Stimulated activated CD4-positive, alpha-beta T cell treated with anti-CD3 and anti-CD28 coated beads, Interleukin-4, amount 100 ng/mL, for 1 hour (primary cell): ENCODE results near the gene C5.
"Not testable (repeated sequence)": the region's sequence is repeated elsewhere in the genome, so short reads cannot be mapped to it uniquely, and the experiment has no call there.

ENCODE experiments used
- DNase-seq: peaks from one replicate; pipeline ENCODE4 v3.0.0-alpha.2; 2020

Gene C5

GRCh38 chr9:121050128-121050988 lies at the start of gene C5:
TSS of gene C5 (minus strand) at chr9:121050275. CDS start at chr9:121050246, 29 bp downstream.
- DNase-seq: no peak

GRCh38 chr9:121098567-121099198 lies 48.6 kb upstream of the C5 start:
- DNase-seq: no peak

- DNase-seq: no peak
Measured at GRCh38 chr9:121095057-121095456, 45.0 kb upstream of the C5 start.

GRCh38 chr9:121090743-121091142 lies 40.7 kb upstream of the C5 start:
- DNase-seq: not testable (repeated sequence)

- no peak for DNase-seq
Measured at GRCh38 chr9:121088576-121088975, 38.5 kb upstream of the C5 start.

GRCh38 chr9:121085661-121086060 lies 35.6 kb upstream of the C5 start:
- no peak for DNase-seq

GRCh38 chr9:121082075-121082474 lies 32.0 kb upstream of the C5 start:
- no peak for DNase-seq

- DNase-seq: no peak
Measured at GRCh38 chr9:121075251-121076036, 25.4 kb upstream of the C5 start.

- peak; percentile 92 for DNase-seq
Measured at GRCh38 chr9:121074370-121075250, 24.5 kb upstream of the C5 start, which contains the start of gene CNTRL. TSS of gene CNTRL (plus strand) at chr9:121074955. CDS start at chr9:121088327, 13,372 bp downstream.

GRCh38 chr9:121073038-121073437 lies 23.0 kb upstream of the C5 start:
- no peak for DNase-seq

GRCh38 chr9:121071756-121072421 lies 21.8 kb upstream of the C5 start:
- no peak for DNase-seq

GRCh38 chr9:121071370-121071755 lies 21.3 kb upstream of the C5 start:
- DNase-seq: no peak

- no peak for DNase-seq
Measured at GRCh38 chr9:121069396-121069795, 19.3 kb upstream of the C5 start.

GRCh38 chr9:121067640-121068039 lies 17.6 kb upstream of the C5 start:
- no peak for DNase-seq

GRCh38 chr9:121066850-121067249 lies 16.8 kb upstream of the C5 start:
- DNase-seq: no peak

- DNase-seq: no peak
Measured at GRCh38 chr9:121059998-121060636, 10.0 kb upstream of the C5 start.

GRCh38 chr9:121059513-121059912 lies 9.4 kb upstream of the C5 start:
- no peak for DNase-seq

- DNase-seq: no peak
Measured at GRCh38 chr9:121057821-121058220, 7.7 kb upstream of the C5 start.

- no peak for DNase-seq
Measured at GRCh38 chr9:121055642-121056143, 5.6 kb upstream of the C5 start.

- DNase-seq: no peak
Measured at GRCh38 chr9:121053544-121053943, 3.5 kb upstream of the C5 start.

GRCh38 chr9:121048618-121049017 lies 1.5 kb downstream of the C5 start:
- no peak for DNase-seq
